A673 (cell line): Measurements from ENCODE around the gene CER1.
"Not testable (repeated sequence)": the region's sequence is repeated elsewhere in the genome, so short reads cannot be mapped to it uniquely, and the experiment has no call there.

Experiments
- CTCF ChIP-seq: fragments of 300-800, 200-600 bp; sonication (generic); conservative IDR thresholded peaks from 2 replicates; pipeline ENCODE4 v1.5.1; 2017; ENCODE audit warnings: low read depth, mild to moderate bottlenecking, antibody characterized with exemption, low read length, moderate library complexity, mixed read lengths
- EZH2 ChIP-seq: fragments of 200-600 bp; sonication (generic); IDR thresholded peaks from 2 replicates; pipeline ENCODE4 v1.6.1; 2017; ENCODE audit warnings: borderline replicate concordance, low read depth, mild to moderate bottlenecking, mixed read lengths, antibody characterized with exemption, low read length; ENCODE audit not compliant: poor library complexity, severe bottlenecking

GRCh38 chr9:14682616-14683015, 39.9 kb downstream of the CER1 start:
- TF ChIP-seq EZH2, CTCF: not testable (repeated sequence)
